GM19438 (cell line): ENCODE results near the gene DHRS7.

Experiments used
- ATAC-seq: cut with Tn5 transposase; IDR thresholded peaks from one replicate; pipeline ENCODE4 v1.9.1; 2021; ENCODE audit warnings: low read depth; ENCODE audit not compliant: unreplicated experiment

Gene DHRS7

GRCh38 chr14:60164712-60165546, at the start of gene DHRS7:
Gene DHRS7, minus strand, starts transcription at chr14:60165398. Its CDS starts 89 bp downstream, at chr14:60165309.
- ATAC-seq, result peak; percentile 85

- ATAC-seq, result no peak
Measured at GRCh38 chr14:60214415-60215126, 49.4 kb upstream of the DHRS7 start.

GRCh38 chr14:60214003-60214402, 48.8 kb upstream of the DHRS7 start:
- ATAC-seq, result no peak

- ATAC-seq, result peak; percentile 92
Measured at GRCh38 chr14:60212503-60213371, 47.5 kb upstream of the DHRS7 start.

GRCh38 chr14:60211153-60211552, 46.0 kb upstream of the DHRS7 start:
- no peak for ATAC-seq

- no peak for ATAC-seq
Measured at GRCh38 chr14:60210703-60211102, 45.5 kb upstream of the DHRS7 start.

GRCh38 chr14:60206837-60207533, 41.8 kb upstream of the DHRS7 start:
- no peak for ATAC-seq

- ATAC-seq, result no peak
Measured at GRCh38 chr14:60206249-60206670, 41.1 kb upstream of the DHRS7 start.

- ATAC-seq, result peak; percentile 70
Measured at GRCh38 chr14:60204843-60205774, 39.9 kb upstream of the DHRS7 start.

GRCh38 chr14:60204104-60204842, 39.1 kb upstream of the DHRS7 start:
- ATAC-seq, result peak; percentile 72

- ATAC-seq, result no peak
Measured at GRCh38 chr14:60199321-60199720, 34.1 kb upstream of the DHRS7 start.

GRCh38 chr14:60197629-60198303, 32.6 kb upstream of the DHRS7 start:
- ATAC-seq, result no peak

GRCh38 chr14:60196291-60196690, 31.1 kb upstream of the DHRS7 start:
- no peak for ATAC-seq

- peak; percentile 60 for ATAC-seq
Measured at GRCh38 chr14:60195179-60195810, 30.1 kb upstream of the DHRS7 start.

- ATAC-seq, result no peak
Measured at GRCh38 chr14:60189923-60190840, 25.0 kb upstream of the DHRS7 start.

GRCh38 chr14:60188696-60189095, 23.5 kb upstream of the DHRS7 start:
- no peak for ATAC-seq
